Fibroblast of pulmonary artery (primary cell): ENCODE results near the gene SLC35E2B.
A peak's percentile ranks its signal among the peaks of the same experiment; 100 is the strongest.
"Not testable (repeated sequence)": the region's sequence is repeated elsewhere in the genome, so short reads cannot be mapped to it uniquely, and the experiment has no call there.

ENCODE experiments used
- DNase-seq: peaks from one replicate; pipeline ENCODE4 v3.0.0-alpha.2; 2010; ENCODE audit warnings: low read depth
- H3K4me3 ChIP-seq: replicated peaks from 2 replicates; pipeline ENCODE4 v1.5.1; 2011; ENCODE audit warnings: low read depth, mild to moderate bottlenecking, control low read depth, low read length, moderate library complexity
- TF ChIP-seq, protein P1 (sequence below): IDR thresholded peaks from 2 replicates; pipeline ENCODE4 v1.5.1; 2011; ENCODE audit warnings: mild to moderate bottlenecking, control low read depth, low read length, inconsistent platforms; ENCODE audit errors: missing control alignments

The SLC35E2B gene

DNA sequence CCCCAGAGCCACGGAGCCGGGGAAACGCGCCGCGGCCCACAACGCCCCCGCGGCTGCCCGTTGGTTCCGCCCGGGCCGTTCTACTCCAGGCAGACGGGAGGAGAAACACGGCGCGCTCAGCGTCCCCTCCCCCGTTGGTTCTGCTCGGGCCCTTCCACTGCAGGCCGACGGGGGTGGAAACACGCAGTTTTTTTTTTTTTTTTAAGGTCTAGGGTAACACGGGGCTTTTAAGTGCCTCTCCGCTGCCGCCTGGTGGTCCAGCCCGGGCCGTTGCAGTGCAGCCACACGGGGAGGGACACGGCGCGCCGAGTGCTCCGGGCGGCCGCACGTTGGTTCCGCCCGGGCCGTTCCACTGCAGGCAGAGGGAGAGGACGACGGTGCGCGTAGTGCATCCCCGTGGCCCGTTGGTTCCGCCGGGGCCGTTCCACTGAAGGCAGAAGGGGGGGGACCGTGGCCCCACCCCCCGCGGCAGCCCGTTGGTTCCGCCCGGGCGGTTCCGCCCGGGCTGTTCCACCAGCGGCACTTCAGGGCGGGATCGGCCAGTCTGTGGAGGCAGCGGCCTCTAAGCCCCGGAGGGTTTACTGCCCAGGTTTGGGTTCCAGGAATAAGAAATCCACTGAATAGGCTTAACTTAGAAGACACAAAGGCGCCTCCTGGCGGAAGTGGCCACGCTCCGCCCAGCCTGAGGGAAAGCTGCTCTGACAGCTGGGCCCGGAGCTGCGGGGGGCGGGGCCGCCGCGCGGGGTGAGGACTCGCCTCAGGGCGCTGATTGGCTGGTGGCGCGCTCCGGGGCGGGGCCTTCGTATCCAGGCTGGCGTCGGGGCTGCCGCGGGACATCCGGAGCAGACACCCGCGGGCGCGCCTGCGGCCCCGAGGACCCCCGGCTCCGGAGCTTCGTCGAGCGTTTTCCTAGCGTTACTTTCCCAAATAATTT is at the start of gene SLC35E2B:
TSS of gene SLC35E2B (minus strand) at position 82 of the 934 bp plus-strand sequence. CDS start 16,096 bp downstream, outside the sequence.
- peak within 1 kb of the TSS; percentile 59 for H3K4me3 ChIP-seq

DNA sequence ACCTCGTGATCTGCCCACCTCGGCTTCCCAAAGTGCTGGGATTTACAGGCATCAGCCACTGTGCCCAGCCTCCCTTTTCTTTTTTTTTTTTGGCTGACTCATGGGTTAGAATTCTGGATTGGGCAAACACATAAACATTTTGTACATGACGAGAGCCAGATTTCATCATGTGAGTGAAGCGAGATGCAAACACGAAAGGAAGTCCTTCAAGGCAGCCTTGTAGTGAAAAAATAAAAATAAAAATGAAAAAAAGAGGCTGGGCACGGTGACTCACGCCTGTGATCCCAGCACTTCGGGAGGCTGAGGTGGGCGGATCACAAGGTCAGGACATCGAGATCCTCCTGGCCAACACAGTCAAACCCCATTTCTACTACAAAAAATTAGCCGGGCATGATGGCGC is 48.4 kb upstream of the SLC35E2B start:
- not testable (repeated sequence) for H3K4me3 ChIP-seq
- DNase-seq: peak; percentile 99

More for the DNA sequence above, at the start of gene SLC35E2B:
- DNase-seq: peak; percentile 96

DNA sequence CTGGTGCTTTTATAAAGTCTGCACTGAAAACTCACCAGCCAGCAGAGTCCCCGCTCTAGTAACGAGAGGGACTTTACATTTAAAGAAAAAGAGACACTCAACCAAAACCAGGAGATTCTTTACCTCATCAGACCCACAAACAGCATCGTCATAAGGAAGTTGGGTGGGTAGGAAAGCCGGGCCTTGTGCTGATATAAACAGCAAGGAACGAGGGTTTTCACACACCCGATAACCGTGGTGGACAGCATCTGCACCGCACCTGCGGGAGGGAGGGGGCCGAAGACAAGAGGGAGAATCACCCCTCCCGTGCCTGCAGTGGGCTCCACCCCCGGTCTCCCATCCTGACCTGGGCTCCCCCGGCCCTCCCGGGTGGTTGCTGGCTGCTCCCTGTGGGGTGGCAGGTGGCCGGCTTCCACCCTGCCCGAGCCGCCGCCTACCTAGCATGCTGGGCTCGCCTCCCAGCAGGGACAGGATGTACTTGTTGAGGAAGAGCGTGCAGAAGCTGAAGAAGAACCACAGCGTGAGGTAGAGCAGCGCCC is 46.3 kb upstream of the SLC35E2B start:
- H3K4me3 ChIP-seq, DNase-seq: not testable (repeated sequence)

DNA sequence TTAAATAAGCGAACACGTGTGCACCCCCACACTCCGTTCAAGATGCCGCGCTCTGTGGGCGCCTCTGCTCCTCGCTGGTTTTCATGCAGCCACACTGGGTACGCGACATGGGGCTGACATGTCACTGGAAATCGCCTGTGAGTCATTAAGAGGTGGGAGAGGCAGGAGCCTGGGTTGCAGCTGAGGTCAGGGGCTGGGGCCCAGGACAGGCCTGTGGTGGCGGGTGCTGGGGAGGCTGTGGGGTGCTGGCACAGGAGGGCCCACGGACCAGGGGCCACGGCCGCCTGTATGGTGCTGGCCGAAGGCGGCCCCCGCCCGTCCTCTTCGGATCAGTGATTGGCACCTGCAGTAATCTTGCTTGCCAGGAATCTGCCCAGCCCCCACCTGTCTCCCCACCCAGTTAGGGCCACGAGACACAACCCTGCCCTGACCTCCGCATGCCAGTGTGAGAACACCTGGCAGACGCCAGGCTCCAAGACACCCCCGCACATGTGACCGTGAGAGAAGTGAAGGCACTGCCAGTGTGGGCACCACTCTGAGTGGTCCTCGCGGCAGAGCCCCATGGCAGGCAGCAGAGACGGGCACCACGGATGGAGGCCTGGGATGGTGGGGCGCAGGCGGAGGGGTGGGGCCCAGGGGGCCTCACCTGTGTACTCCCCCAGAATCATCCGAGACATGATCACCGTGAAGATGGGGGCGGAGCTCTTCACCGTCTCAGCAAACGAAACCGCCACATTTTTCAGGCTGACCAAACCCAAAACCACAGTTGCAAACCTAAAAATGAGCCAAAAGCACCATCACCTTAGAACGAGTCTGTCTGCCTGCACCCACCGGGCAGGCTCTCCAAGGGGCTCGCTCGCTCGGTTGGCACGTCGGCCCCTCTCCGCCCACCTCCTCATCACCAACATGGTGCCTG is 45.3 kb upstream of the SLC35E2B start:
- H3K4me3 ChIP-seq, DNase-seq: not testable (repeated sequence)

DNA sequence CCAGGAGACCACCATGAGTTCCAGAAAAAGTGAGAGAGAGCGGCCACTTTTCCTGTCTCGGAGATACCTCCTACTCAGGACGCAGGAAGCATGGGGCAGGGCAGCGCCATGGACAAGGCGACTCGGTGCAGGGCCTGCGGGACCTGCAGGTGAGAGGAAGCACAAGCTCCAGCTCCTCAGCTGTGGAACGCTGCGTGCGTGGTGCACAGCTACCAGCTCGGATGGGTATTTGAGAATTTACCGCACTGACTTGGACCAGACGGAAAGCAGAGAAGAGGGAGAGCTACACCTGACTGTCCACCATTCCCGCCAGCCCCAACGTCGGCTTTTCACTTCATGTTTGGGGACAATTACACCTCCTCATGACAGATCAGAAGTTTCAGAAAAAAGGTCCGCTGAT is 39.8 kb upstream of the SLC35E2B start:
- DNase-seq: no peak
- TF ChIP-seq, protein P1, sequence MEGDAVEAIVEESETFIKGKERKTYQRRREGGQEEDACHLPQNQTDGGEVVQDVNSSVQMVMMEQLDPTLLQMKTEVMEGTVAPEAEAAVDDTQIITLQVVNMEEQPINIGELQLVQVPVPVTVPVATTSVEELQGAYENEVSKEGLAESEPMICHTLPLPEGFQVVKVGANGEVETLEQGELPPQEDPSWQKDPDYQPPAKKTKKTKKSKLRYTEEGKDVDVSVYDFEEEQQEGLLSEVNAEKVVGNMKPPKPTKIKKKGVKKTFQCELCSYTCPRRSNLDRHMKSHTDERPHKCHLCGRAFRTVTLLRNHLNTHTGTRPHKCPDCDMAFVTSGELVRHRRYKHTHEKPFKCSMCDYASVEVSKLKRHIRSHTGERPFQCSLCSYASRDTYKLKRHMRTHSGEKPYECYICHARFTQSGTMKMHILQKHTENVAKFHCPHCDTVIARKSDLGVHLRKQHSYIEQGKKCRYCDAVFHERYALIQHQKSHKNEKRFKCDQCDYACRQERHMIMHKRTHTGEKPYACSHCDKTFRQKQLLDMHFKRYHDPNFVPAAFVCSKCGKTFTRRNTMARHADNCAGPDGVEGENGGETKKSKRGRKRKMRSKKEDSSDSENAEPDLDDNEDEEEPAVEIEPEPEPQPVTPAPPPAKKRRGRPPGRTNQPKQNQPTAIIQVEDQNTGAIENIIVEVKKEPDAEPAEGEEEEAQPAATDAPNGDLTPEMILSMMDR: no peak
- H3K4me3 ChIP-seq: no peak overlapping the region

DNA sequence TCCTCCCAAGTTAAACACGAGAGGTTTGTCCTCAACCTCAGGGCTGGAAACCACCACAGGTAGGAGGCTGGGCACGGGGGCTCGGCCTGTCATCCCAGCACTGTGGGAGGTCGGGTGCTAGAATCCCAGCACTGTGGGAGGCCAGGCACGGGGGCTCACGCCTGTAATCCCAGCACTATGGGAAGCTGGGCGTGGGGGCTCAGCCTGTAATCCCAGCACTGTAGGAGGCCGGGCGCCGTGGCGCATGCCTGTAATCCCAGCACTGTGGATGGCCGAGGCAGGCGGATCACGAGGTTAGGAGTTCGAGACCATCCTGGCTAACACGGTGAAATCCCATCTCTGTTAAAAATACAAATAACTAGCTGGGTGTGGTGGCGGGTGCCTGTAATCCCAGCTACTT is 38.3 kb upstream of the SLC35E2B start:
- no peak overlapping the region for H3K4me3 ChIP-seq
- DNase-seq: no peak
- TF ChIP-seq, protein P1: no peak

DNA sequence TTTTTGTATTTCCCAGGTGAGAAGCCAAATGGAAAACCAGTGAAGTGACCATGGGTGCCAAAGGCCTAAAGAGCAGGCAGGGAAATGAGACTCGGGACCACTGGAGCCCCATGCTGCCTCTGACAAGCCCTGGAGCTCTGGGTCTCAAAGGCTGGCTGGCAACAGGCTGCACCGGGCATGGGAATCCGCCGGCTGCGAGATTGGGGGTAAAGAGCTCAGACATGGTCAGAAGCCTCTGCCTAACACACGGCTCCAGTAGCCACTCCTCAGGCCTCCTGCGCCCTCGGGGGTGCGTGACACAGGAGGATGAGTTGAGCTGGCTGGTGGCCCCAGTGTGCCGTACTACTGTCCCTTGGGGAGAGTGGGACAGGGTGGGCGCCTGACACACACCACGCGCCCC is 37.6 kb upstream of the SLC35E2B start:
- H3K4me3 ChIP-seq, DNase-seq: not testable (repeated sequence)

DNA sequence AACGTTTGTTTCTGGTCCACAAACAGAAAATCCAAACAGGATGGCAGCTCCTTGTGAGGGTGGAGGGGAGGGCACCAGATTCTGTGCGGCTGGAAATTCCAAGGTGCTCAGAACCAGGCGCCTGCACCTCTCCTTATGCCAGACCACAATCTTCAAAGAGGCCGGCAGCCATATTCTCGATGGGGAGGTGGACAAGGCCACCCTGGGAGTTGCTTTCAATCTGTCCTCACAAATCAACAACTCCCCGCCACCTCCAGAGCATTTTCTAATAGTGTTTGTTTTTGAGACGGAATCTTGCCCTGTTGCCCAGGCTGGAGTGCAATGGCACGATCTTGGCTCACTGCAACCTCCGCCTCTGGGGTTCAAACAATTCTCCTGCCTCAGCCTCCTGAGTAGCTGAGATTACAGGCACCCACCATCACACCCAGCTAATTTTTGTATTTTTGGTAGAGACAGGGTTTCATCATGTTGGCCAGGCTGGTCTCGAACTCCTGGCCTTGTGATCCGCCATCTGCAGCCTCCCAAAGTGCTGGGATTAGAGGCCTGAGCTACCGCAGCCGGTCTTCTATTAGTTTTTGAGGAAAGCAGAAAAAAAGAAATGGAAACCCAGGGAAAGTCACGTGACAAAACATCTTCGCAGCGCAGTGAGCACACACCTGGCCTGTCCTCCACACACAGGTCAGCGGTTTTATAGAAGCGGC is 36.7 kb upstream of the SLC35E2B start:
- not testable (repeated sequence) for H3K4me3 ChIP-seq, DNase-seq

DNA sequence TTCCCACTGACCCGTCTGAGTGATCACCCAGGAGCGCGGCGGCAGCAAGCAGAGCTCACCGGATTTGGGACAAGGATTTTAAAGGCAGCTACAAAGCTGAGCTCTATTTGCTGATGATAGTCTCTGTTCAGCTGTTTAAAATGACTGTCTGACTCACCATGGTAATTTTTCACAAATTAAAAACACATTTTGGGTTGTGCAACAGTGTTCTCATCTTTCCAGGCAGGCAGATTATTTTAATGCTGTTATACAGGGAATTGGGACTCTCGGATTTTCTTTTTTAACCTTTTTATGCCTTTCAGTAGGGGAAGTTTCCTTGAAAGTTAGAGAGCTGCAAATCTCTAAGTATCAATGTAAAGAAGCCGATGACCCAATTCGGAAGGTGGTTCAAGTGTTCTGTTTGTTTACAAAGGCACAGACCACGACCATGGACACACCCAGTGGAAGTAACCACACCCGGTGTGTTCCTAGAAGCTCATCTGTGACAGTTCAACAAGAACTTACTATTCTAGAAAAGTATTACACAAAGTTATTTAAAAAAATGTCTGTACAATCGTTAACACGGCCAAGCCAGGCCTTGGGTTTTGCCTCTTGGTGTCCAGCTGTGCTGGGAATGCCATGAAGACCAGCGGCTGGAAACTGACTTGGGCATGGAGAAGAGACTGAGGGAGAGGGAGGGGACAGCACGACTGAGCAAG is 35.9 kb upstream of the SLC35E2B start:
- not testable (repeated sequence) for H3K4me3 ChIP-seq
- peak; percentile 38 for DNase-seq

DNA sequence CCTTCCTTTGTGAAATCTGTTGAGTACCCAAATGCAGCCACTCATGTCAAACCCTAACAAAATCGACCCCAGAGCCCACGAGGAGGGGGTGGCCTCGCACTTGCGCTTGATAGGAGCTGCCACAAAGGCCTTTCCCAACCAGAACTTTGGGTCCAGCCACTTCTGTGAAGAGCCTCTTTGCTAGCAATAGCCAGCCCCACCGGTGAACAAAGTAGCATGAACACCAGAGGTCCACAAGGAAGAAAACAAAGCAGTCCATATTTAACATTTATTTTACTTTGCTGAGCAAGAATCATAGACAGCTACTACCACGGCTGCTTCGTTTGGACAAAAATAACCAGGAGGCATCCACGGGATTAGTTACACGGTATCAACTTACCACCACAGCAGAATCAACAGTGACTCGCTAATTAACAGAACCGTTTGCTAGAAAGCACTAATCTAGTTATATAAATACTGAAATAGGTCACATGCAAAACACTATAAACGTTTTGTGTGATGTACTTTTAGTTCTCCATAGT is 34.6 kb upstream of the SLC35E2B start:
- H3K4me3 ChIP-seq: not testable (repeated sequence)

DNA sequence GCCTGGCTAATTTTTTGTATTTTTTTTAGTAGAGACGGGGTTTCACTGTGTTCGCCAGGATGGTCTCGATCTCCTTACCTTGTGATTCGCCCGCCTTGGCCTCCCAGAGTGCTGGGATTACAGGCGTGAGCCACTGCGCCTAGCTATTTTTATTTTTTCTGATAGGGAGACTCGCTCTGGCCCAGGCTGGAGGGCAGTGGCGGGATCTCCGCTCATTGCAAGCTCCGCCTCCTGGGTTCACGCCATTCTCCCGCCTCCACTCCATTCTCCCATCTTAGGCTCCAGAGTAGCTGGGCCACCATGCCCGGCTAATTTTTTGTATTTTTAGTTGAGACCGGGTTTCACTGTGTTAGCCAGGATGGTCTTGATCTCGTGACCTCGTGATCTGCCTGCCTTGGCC is 33.5 kb upstream of the SLC35E2B start:
- DNase-seq: not testable (repeated sequence)

More for the DNA sequence above, 34.6 kb upstream of the SLC35E2B start:
- not testable (repeated sequence) for DNase-seq

More for the DNA sequence above, 33.5 kb upstream of the SLC35E2B start:
- H3K4me3 ChIP-seq: not testable (repeated sequence)
